SH-SY5Y (cell line): ENCODE data around the gene HLA-DRB5.

ENCODE experiments used
- GATA2 ChIP-seq: IDR thresholded peaks from 2 replicates; pipeline ENCODE4 v1.6.1; 2011; ENCODE audit warnings: mild to moderate bottlenecking, low read depth, low read length
- GATA3 ChIP-seq: IDR thresholded peaks from 2 replicates; pipeline ENCODE4 v1.6.1; 2011; ENCODE audit warnings: low read depth, mild to moderate bottlenecking, low read length, moderate library complexity

DNA sequence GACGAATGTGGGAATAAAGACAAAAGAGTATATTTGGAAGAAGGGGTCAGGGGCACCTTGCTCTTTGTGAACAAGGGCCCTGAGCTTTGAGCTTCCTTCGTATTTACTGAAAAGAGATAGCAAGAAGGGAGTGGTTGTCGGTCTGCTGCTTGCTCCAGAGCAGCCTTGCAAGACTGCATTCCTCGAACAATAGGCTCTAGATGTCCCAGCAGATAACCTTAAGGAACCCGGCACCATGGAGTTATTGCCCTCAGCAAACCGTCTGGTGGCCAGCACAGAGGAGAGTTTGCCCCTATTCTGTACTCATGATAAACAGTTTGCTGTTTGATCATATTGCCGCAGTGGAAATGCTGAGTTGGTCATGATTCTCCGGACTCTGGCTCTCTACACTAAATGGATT, 36.9 kb upstream of the HLA-DRB5 start:
- no peak for TF ChIP-seq GATA2
- no peak for TF ChIP-seq GATA3
